ENCODE data around the gene RXRA.

The RXRA gene

DNA sequence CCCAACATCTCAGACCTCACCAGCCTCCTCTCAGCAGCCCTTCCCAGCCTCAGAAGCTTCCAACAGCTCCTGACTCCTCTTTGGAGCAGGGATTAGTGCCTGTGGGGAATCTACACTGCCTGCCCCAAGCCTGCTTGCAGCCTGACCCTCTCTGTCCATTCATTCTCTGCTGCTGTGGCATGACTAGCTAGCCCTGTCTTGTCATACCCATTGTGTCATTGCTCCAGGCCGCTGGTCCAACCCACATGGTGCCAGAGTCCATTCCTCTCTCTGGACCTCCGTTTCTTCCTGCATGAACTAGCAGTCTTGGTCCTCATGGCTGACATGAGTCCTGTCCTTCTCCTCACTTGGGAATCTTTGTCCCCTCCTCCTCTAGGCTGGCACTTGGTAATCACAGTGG is 12.8 kb upstream of the RXRA start:
- no peak for DNase-seq

DNA sequence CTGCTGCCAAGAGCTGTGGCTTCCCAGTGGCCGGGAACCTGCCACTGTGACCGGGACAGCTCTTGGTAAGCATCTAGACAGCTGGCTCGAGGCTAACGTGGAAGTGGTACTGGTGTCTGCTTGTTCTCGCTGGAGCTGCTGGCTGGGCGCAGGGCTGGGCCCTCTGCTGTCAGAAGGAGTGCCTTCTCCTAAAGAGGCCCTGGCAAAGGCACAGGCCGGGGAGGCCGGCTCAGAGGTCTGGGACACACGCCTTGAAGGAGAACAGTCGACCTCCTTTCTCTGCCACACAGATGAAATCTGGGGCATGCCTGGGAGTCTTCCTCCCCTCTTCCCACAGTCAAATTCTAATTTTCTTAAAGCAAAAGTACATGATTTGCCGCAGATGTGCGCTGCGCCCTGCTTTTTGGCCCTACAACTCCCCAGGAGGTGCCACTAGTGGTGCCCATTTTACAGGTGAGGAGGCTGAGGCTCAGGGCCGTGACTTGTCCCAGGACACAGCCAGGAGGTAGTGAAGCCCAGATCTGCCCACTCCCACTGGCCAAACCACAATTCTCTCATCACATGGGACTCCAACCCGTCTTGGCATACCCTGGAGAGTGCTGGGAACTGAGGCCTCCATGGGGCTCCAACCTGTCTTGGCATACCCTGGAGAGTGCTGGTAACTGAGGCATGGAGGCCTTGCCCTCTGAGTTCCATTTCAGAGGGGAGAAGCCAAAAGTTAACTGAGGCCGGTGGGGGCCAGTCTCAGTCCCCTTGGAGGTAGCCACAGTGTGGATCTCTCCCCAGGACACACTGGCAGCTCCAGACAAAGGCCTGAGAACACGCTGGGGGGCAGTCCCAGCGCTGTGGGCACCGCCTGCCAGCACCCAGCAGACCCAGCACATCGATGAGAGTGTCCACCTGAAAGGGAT is 12.0 kb upstream of the RXRA start:
- DNase-seq = no peak

DNA sequence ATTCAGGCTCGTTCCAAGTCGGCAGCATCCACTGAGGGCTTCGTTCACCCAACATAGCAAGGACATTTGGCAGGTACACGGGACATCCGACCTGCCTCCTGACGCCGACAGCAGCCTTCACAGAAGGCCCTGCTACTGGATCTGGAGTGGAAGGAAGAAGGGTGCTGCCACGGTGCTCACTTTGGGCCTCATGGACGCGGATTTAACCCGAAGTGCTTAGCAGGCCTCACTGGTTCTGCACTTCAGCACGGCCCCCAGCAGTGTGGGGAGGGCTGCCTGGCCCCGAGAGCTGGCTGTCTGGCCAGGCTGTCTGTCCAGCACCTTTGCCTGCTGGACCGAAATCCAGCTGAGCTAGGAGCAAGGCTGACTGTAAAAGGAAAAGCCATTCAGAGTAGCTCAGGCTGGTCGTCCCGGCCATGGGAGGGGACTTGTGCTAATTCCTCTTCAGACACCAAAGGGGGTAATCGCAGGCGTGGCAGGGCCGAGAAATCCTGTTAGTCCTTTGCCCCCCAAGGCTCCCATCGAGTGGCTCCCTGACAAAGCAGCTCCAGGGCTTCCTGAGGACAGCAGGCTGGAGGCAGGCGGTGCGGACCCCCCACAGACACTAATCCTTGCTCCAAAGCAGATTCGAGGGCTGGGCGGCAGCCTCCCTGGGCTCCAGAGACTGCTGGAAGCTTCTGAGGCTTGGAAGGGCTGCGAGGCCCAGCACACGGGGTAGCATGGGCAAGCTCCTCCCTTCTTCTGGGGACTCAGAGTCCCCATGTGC is 11.1 kb upstream of the RXRA start:
- DNase-seq = no peak

DNA sequence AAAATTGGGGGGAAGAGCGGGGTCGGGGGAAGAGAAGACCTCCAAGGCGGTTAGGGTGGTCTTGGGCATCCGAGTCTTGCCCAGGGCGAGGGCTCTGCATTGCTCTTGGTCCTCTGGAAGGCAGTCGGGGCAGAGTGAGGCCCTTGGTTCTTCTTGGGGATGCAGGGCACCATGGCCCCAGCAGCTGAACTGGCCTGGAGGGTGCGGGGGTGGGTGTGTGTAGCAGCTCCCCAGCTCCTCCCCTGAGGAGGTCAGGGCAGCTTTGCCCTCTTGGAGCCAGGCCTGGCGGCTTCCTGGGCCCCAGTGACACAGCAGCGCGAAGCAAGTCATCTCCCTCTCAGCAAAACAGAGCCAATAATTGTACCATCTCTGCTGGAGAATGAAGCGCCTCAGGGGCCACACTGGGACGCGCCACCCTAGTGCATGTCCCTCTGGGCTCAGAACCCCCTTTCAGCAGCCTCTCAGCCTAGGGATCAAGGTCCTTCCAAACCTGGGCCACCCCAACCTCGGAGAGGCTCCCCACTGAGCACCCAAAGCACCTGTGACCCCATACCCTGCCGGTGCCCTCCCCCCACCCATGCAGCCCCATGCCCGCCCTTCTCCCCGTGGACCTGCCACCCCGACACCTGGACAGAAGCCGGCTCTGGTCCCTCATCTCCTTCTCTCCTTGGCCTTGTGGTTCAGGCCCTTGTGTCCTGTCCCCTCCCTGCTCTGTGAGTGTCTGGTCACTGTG is 10.4 kb upstream of the RXRA start:
- no peak for DNase-seq

DNA sequence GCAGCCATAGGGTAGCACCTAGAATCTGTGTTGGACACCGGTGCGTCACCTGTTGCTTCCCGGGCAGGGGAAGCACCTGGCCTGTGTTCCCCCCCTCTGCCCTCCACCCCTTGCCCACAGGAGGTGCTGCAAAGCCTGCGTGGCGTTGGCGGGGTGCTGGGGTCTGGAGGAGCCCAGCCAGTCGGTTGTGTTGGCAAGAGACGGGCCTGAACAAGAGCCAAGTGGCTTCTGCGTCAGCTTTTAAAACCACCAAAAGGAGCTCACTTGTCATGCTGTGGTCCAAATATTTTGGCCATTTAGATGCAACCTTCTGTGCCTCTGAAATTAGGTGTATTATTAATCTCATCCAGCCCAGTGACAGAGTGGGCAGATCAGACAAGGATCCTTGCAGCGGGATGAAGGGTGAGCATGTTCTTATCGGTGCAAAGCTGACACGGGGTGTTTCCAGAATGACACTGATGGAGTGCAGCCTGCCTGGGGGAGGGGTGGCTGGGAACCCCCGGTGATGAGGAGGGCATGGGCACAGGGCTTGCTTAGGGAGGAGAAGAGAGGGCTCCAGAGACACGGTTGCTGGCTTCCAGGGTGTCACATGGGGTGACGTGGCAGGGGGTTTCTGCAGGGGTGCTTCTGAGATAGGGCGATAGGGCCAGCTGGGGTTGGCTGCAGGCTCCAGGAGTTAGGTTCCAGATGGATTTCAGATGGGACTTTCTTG is 9.7 kb upstream of the RXRA start:
- no peak for DNase-seq

DNA sequence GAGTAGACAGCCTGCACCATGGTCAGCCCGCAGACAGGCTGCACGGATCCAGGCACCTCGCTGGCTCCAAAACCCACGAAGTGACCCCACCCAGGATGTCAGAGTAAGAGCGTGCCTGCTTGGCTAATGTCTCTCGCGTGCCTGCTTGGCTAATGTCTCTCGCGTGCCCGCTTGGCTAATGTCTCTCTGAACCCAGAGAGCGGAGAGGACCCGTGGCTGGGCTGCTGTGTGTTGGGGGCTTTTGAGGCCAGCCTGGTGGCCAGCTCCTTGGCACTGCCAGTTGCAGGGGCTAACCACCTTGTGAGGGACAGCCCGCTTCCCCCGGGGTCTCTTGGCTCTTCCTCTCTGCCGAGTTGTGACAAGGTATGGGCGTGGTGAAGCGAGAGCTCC is 8.9 kb upstream of the RXRA start:
- DNase-seq = no peak

DNA sequence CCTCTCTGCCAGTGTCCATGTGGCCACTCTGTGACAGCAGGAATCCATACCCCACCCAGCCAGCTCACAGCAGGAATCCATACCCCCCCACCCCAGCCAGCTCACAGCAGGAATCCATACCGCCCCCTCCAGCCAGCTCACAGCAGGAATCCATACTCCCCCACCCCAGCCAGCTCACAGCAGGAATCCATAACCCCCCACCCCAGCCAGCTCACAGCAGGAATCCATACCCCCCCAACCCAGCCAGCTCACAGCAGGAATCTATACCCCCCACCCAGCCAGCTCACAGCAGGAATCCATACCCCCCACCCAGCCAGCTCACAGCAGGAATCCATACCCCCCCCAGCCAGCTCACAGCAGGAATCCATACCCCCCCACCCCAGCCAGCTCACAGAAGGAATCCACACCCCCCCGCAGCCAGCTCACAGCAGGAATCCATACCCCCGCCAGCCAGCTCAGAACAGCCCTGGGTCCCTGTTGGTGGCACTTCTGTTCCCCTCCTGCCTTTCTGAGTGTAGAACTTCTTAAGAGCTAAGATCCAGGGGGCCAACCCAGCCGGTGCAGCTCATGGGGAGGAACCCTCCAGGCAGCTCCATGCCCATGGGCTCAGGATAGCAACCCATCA is 8.4 kb upstream of the RXRA start:
- DNase-seq = no peak

DNA sequence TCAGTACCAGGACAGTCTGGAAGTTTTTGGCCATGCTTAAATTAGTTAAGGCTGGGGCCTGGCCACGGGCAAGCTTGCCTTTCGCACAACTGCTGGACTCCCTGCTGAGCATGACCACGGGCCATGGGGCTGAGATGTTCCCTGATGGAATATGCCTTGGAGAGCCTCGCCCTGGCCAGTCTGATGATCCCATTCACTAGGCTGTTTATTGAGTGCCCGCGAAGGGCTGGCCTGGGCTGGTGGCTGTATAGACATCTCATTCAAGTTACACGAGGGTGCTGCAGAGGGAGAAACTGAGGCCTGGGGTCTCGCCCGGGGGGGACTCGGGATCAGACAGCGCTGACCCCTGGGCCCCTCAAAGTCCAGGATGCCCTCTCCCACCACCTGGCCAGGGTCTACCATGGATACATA is 7.8 kb upstream of the RXRA start:
- DNase-seq = no peak

DNA sequence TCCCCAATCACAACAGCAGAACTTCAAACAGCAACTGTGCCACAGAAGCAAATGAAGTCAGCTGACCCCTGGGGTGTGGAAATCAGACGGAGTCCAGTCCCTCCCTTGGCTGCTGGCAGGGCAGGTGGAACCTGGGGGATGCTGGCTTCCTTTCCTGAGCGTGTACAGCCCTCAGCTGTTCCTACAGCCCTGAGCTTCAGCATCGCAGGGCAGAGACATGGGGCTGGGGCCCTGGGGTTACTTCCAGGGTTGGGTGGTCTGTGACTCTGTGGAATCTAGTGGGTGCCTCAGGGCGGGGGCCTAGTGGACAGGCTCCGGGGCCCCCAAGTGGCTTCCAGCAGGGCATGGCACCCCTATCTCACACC is 7.3 kb upstream of the RXRA start:
- no peak for DNase-seq

DNA sequence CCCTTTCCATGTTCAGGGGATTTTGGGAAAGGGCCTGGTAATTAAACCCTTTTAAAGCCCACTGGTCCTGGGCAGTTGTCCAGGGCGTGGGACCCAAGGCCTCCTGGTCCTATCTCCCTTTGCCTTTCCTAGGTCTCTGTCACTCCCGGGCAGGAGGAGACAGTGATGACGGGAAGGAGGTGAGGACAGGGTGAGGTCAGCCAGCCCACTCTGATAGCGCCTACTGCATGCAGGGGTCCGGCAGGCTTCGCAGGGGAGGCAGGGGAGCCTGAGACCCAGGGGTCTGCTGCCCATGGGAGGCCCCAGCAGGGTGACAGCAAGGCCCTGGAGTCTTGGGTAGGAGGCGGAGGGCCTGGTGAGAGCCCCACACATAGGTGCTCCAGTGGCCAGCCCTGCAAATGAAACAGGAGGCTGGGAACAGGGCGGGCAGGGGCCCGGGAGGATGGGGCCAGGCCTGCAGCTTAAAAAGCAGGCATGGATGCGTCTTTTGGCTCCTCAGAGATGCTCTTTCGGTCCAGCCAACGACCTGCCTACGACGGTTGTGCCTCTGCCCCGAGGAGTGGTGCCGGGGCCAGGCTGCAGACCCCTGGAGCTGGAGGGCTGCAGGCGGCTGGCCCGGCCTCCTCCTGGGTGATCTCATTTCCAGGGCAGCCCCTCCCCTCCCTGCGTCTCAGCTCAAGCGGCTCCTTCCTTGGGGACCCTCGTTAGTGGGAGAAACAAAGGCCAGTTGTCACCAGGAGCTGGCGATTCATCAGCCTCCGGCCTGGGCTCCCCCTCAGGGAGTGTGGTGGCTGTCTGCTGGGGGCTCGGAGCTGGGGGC is 6.7 kb upstream of the RXRA start:
- DNase-seq = no peak

DNA sequence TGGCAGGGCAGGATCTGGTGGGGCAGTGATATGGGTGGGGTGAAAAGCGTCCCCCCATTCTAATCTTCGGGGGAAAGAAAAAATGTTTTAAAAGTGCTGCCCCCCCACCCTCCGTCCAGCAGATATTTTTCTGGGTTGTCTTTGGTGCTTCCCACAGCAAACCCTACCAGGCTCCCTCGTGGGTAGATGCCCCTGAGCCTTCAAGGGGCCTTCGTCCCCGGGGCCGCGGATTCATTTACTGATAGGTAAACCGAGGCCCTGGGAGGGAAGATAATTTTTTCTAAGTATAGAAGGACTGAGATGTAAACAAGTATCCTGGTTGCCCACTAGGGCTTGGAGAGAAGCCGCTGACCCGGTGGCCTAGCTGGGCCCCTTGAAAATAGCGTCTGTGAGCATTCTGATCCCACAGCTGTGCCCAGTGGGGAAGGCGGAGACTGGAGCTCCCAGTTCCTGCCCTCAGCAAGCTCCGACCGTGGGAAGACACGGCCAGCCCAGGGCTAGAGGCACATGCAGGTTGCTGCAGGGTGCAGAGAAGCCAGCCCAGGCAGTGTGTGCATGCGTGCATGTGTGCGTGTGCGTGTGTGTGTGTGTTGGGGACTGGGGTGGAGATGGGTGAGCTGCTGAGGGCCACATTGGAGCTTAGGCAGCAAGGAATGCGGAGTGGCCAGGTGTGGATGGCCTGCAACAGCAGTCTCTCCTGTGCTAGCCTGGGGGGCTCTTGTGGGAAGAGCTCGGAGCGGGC is 6.0 kb upstream of the RXRA start:
- no peak for DNase-seq

DNA sequence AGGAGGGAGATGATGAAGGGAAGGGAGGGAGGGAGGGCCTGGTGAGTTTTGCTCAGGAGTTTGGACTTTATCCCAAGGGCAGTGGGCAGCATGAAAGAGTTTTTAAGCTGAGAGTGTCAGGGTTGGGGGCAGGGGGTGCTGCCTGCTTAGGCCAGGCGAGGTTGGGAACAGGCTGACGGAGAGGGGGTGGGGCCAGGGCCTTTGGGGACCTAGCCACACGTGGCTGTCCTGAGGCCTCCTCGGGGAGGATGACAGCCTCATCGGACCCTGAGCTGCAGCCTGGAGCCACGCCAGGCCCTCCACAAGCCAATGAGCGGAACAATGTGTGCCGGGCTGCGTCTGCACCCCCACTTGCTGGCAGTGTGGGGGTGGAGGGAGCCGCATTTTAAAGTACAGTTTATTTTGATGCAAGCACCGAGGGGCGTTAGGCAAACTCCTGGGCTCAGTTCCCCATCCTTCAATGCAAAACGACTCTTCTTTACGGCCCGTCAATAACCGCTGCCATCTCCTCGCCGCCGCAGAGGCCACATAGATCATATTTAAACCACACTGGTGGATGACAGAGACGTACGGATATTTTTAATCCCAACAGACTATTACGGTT is 5.3 kb upstream of the RXRA start:
- DNase-seq = no peak

DNA sequence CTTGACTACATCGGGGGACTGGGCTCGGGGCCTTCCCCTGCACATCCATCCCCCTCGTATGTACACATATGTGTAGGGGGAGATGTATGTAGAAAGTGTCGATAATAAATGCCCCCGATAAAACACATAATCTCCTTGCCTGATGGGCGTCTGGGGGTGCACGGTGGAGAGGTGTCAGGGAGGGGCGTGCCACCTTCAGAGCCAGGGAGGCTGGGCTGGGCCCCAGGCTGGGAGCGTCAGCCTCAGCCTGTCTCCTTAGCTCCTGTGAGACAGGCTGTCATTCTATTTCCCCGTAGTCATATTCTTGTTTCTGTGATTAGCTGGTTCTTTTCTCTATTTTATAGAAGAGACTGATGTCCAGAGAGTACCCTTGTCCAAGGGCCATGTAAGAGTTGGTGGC is 4.7 kb upstream of the RXRA start:
- no peak for DNase-seq

DNA sequence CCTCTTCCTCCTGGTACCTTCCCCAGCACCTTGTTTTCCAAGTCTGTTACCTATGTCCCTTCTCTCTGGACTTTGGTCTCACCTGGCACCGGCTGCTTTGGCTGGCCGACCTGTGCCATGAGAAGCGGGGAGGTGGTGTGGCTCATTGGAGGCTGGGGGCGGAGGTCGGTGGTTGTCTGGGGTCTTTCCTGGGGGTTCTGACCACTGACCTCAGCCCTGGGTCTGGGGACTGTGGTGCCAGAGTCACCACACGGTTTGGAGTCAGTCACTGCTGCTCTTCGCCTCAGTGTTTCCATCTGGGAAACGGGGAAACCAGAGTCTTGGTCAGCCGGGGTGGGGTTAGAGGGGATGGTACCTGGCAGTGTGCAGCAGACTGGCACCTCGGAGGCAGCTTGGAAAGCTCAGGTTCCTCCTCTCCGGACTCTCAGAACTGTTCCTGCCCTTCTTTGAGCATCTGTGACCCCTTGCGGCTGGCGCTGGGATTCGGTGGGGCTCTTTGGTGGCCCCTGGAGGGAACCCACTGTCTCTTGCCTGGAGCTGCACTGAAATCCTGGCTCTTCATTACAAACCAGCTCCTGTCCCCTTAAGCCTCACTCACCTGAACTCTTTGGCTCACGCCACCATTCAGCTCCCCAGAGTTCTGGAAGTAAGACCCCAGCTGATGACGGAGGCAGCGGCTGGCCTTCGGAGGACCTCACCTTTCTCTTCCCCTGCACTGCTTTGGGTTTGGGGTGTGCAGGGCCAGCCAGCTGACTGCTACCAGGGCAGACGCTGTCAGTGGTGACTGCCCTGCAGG is 4.1 kb upstream of the RXRA start:
- no peak for DNase-seq

DNA sequence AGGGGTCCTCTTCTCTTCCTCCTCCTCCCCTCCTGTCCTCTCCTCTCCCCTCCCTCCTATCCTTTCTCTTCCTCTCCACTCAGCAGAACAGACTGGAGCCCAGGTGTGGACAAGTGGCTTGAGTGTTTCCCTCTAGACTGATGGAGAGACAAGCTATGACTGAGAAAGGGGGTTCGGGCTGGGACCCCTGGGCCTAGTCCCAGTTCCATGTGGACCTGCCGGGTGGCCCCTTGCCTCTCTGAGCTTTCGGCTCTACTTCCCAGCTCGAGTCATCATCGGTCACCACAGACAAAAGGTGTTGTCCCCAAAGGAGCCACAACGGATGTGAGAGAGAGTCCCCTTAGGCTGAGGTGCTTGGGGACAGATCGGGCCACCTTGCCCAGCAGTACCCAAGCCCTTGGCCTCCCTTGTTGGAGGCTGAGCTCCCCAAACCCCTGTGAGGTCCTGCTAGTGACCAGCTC is 3.4 kb upstream of the RXRA start:
- no peak for DNase-seq

DNA sequence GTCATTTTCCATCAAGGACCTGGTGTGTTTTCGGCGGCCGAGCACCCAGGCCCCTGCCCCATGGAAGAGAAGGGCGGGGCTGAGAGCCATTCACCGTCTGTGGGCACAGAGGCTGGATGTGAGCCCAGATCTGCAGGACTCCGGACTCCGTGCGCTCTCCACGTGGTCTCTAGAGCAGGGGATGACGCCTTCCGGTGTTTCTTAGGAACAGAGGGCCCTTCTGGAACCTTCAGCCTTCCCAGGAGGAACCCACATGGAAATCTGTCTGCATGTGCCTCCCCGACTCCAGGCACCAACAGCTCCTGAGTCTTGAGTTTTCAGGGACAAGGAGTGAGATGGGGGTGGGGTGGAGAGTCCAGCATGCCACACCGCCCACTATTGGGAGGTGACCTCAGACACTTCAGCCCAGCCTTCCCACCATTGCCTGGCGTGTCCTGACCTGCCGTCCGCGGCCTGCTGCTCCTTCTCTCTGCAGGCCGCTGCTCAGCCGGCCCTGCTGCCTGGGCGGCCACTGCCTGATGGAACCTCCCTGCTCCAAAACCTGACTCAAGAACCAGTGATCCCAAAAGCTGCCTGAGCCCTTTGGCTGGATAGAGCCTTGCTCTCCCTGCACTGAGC is 2.4 kb upstream of the RXRA start:
- no peak for DNase-seq

DNA sequence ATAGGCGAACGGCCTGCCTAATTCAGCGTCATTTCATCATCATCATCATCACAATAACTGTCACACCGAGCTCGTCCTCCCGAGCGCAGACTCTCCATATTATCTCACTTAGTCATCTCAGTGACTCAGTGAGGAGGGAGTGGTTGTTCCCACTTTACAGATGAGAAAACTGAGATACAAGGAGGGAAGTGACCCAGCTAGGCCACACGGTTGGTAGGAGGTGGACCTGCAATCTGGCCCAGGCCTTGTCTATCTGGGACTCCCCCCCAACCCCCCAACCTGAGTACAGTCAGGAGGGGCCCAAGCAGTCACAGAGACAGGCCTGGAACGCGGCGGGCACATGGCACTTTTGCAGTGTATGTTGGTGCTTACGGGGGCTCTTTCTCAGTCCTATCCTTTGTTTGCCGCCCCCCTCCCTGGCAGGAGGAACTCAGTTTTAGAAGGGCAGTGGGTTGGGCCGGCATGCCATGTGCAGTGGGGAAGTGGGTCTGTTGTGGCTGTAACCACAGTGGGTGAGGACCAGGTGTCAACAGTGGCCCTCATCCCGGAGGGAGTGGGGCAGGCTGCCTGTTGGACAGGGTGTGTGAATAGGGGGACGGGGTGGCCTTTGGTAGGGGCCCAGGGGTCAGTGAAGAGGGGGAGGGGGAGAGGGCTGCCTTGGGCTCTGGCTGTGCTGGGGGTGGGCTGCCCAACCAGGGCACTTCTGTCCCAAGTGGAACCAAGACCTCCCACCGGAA is 1.7 kb upstream of the RXRA start:
- no peak for DNase-seq

DNA sequence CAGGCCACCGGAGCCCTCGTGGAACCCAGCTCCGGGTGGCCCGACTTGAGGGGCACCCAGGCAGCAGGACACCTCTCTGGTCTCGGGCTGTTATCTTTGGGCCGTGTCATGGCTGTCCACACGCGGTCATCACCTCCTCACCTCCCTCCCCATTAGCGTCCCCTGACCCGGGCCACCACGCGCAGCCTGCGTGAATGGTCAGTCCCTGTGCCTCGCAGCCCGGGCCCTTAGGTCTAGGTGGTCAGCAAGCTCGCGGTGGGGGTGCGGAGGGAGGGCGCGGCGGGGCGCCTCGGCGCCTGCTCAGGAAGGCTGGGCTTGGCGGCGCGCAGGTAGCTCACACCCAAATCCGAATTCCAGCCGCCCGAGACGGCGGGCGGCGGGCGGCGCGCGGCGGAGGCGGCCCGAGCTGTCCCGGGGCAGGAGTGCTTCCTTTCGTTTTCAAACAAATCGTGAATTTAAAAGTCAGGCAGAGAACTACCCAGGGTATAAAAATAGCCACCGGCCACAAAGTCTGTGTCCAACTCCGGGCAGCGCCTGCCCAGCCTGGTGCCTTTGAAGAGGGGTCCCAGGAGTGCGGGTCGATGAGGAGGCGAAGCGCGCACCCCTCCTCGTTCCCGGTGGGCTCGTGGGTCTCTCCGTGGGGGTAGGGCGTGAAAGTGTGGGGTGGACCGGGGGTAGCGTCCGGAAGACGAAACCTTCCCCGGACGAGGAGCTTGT is 1.0 kb upstream of the RXRA start:
- no peak for DNase-seq

Measured in NCI-H510A (cell line).